GM23338 (cell line): ENCODE results near the gene EDEM1. TPM values are rescaled to one million over a fixed set of nuclear protein-coding genes. Genes with fewer than 3 reads are reported as not detected.

ENCODE experiments used
- ATAC-seq: fragments of 200-7000 bp; cut with Tn5 transposase; 3 replicates; pipeline ENCODE4 v1.9.1; 2020
- DNase-seq: peaks from one replicate; pipeline ENCODE4 v3.0.0-alpha.2; 2015; ENCODE audit warnings: low spot score
- H2AFZ ChIP-seq: fragments of 200-600 bp; sonication (generic); 2 replicates; pipeline ENCODE4 v1.8.0; 2016; ENCODE audit warnings: antibody characterized with exemption, mild to moderate bottlenecking, moderate library complexity
- H3F3A ChIP-seq: fragments of 200-600 bp; sonication (generic); replicated peaks from 2 replicates; pipeline ENCODE4 v1.8.0; 2017; ENCODE audit warnings: antibody characterized with exemption, mixed run types, low read depth
- H3K27ac ChIP-seq: fragments of 200-600 bp; sonication (generic); 2 replicates; pipeline ENCODE4 v1.6.1; 2016; ENCODE audit warnings: low read depth
- H3K27me3 ChIP-seq: fragments of 200-600 bp; sonication (generic); 2 replicates; pipeline ENCODE4 v1.8.0; 2016; ENCODE audit warnings: mild to moderate bottlenecking, mixed run types, moderate library complexity; ENCODE audit not compliant: insufficient read depth
- H3K36me3 ChIP-seq: fragments of 200-600 bp; sonication (generic); 2 replicates; pipeline ENCODE4 v1.8.0; 2016; ENCODE audit warnings: mild to moderate bottlenecking; ENCODE audit not compliant: insufficient read depth
- H3K4me1 ChIP-seq: fragments of 200-600 bp; sonication (generic); 2 replicates; pipeline ENCODE4 v1.8.0; 2016; ENCODE audit warnings: mild to moderate bottlenecking, moderate library complexity; ENCODE audit not compliant: insufficient read depth
- H3K4me2 ChIP-seq: fragments of 200-600 bp; sonication (generic); 2 replicates; pipeline ENCODE4 v1.7.1; 2017; ENCODE audit warnings: mixed run types
- H3K4me3 ChIP-seq: fragments of 200-600 bp; sonication (generic); 2 replicates; pipeline ENCODE4 v1.6.1; 2016; ENCODE audit warnings: mixed run types
- H3K79me2 ChIP-seq: fragments of 200-600 bp; sonication (generic); replicated peaks from 2 replicates; pipeline ENCODE4 v1.8.0; 2017; ENCODE audit warnings: mild to moderate bottlenecking; ENCODE audit not compliant: insufficient read depth
- H3K9me2 ChIP-seq: fragments of 200-600 bp; sonication (generic); 2 replicates; pipeline ENCODE4 v1.8.0; 2017; ENCODE audit not compliant: insufficient read depth
- H4K20me1 ChIP-seq: fragments of 200-600 bp; sonication (generic); replicated peaks from 2 replicates; pipeline ENCODE4 v1.8.0; 2017; ENCODE audit warnings: mild to moderate bottlenecking; ENCODE audit not compliant: insufficient read depth
- H3K27ac Mint-ChIP-seq: 2 replicates; pipeline ENCODE4 v1.8.0; 2020; ENCODE audit warnings: inconsistent platforms, mild to moderate bottlenecking, moderate library complexity, mixed read lengths
- H3K27me3 Mint-ChIP-seq: 3 replicates; pipeline ENCODE4 v1.8.0; 2022; ENCODE audit warnings: low read depth, mild to moderate bottlenecking, moderate library complexity, mixed read lengths, inconsistent platforms; ENCODE audit not compliant: insufficient read depth, poor library complexity
- H3K36me3 Mint-ChIP-seq: 3 replicates; pipeline ENCODE4 v1.8.0; 2021; ENCODE audit warnings: low read depth, mild to moderate bottlenecking, inconsistent platforms, moderate library complexity, mixed read lengths
- H3K4me1 Mint-ChIP-seq: 3 replicates; pipeline ENCODE4 v1.8.0; 2020; ENCODE audit warnings: mild to moderate bottlenecking, inconsistent platforms, mixed read lengths
- H3K4me3 Mint-ChIP-seq: 3 replicates; pipeline ENCODE4 v1.8.0; 2021; ENCODE audit warnings: moderate library complexity, mild to moderate bottlenecking, inconsistent platforms, mixed read lengths
- H3K9me3 Mint-ChIP-seq: 3 replicates; pipeline ENCODE4 v1.8.0; 2020; ENCODE audit warnings: moderate library complexity, mild to moderate bottlenecking, inconsistent platforms, mixed read lengths
- CREB1 ChIP-seq: fragments of 250-450 bp; sonication (Bioruptor Pico); IDR thresholded peaks from 2 replicates; pipeline ENCODE4 v1.5.0; 2020; ENCODE audit warnings: low read depth, mild to moderate bottlenecking, moderate library complexity
- ETS1 ChIP-seq: IDR thresholded peaks from 2 replicates; pipeline ENCODE4 v1.6.1; 2016; ENCODE audit warnings: antibody characterized with exemption
- EZH2phosphoT487 ChIP-seq: fragments of 200-600 bp; sonication (generic); IDR thresholded peaks from one replicate; pipeline ENCODE4 v1.8.1; 2018; ENCODE audit warnings: antibody characterized with exemption; ENCODE audit not compliant: unreplicated experiment
- JUNB ChIP-seq: IDR thresholded peaks from one replicate; pipeline ENCODE4 v1.6.1; 2016; ENCODE audit warnings: antibody characterized with exemption; ENCODE audit not compliant: unreplicated experiment
- NANOG ChIP-seq: IDR thresholded peaks from 2 replicates; pipeline ENCODE4 v1.6.1; 2016; ENCODE audit warnings: antibody characterized with exemption, borderline replicate concordance
- POLR2AphosphoS5 ChIP-seq: IDR thresholded peaks from 2 replicates; pipeline ENCODE4 v1.6.1; 2016; ENCODE audit warnings: antibody characterized with exemption, low read depth
- STAT1 ChIP-seq: IDR thresholded peaks from one replicate; pipeline ENCODE4 v1.6.1; 2016; ENCODE audit warnings: antibody characterized with exemption; ENCODE audit not compliant: unreplicated experiment
- ZNF462 ChIP-seq: fragments of 250-450 bp; sonication (Bioruptor Pico); IDR thresholded peaks from 2 replicates; pipeline ENCODE4 v1.5.0; 2020; ENCODE audit warnings: mild to moderate bottlenecking, moderate library complexity
- polyA plus RNA-seq: library from polyadenylated mRNA; unstranded; fragments of >200 nt; fragmentation: Nextera tagmentation; extraction: Ambion mirVana; gene quantifications from 2 replicates; pipeline ENCODE4 v1.2.1, GENCODE V29; 2016
- total RNA-seq: library from RNA; depleted of rRNA; stranded (reverse); fragments of >200 nt; shearing (Covaris generic); gene quantifications from 2 replicates; pipeline ENCODE4 v1.2.3, GENCODE V29; 2014
- TF ChIP-seq, protein P1 (sequence below), 2 experiments: fragments of 200-600 bp in 1 of 2; sonication (generic) in 1 of 2; conservative IDR thresholded peaks; 2 replicates each; pipeline versions ENCODE4 v1.5.1 to v1.6.1; 2016 to 2017; ENCODE audit warnings: antibody characterized with exemption in 2 of 2, low read depth in 2 of 2, mild to moderate bottlenecking in 2 of 2, moderate library complexity in 1 of 2
- TF ChIP-seq, protein P2 (sequence below): IDR thresholded peaks from one replicate; pipeline ENCODE4 v1.6.1; 2018; ENCODE audit warnings: antibody characterized with exemption; ENCODE audit not compliant: unreplicated experiment

Gene EDEM1
- total and polyA plus RNA-seq, 2 experiments from 2014 or later: 2.2 to 36.7 TPM

- no peaks in the 10 kb centered on the region for H3F3A ChIP-seq
- peaks cover 11% of the 10 kb centered on the region; the same call in 1 of the 2 replicates for H3K36me3 ChIP-seq
- H3K27ac ChIP-seq: peak overlapping the region; percentile 39; the same call in 1 of the 2 replicates
- 0 out of 2 replicates have a peak overlapping the region, but pooled peaks have one; percentile 11 for H3K4me2 ChIP-seq
- H3K4me1 ChIP-seq: peaks cover 21% of the 10 kb centered on the region
- Mint-ChIP-seq H3K27ac (peak overlapping the region; percentile 80), H3K27me3 (peaks cover 5% of the 10 kb centered on the region), H3K4me1 (peaks cover 63% of the 10 kb centered on the region), H3K4me3 (peak overlapping the region; percentile 15; the same call in 1 of the 3 replicates), H3K36me3 (peaks cover 44% of the 10 kb centered on the region), H3K9me3 (no peaks in the 10 kb centered on the region)
- no peaks in the 10 kb centered on the region; the same call in 1 of the 2 replicates for H4K20me1 ChIP-seq
- no peaks in the 10 kb centered on the region for H3K27me3 ChIP-seq
- no peak overlapping the region for H2AFZ ChIP-seq
- TF ChIP-seq, protein P1, sequence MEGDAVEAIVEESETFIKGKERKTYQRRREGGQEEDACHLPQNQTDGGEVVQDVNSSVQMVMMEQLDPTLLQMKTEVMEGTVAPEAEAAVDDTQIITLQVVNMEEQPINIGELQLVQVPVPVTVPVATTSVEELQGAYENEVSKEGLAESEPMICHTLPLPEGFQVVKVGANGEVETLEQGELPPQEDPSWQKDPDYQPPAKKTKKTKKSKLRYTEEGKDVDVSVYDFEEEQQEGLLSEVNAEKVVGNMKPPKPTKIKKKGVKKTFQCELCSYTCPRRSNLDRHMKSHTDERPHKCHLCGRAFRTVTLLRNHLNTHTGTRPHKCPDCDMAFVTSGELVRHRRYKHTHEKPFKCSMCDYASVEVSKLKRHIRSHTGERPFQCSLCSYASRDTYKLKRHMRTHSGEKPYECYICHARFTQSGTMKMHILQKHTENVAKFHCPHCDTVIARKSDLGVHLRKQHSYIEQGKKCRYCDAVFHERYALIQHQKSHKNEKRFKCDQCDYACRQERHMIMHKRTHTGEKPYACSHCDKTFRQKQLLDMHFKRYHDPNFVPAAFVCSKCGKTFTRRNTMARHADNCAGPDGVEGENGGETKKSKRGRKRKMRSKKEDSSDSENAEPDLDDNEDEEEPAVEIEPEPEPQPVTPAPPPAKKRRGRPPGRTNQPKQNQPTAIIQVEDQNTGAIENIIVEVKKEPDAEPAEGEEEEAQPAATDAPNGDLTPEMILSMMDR (conservative IDR thresholded peaks at IDR 0.05; ENCODE audit: low read depth in 2 of 2): no peak
- no peak for TF ChIP-seq EZH2phosphoT487
- no peak for TF ChIP-seq ETS1
- no peak for TF ChIP-seq STAT1
- TF ChIP-seq POLR2AphosphoS5: no peak
- no peak for TF ChIP-seq NANOG
- no peak for TF ChIP-seq JUNB
- no peak for TF ChIP-seq ZNF462 (CRISPR knock-in tag)
- TF ChIP-seq, protein P2, sequence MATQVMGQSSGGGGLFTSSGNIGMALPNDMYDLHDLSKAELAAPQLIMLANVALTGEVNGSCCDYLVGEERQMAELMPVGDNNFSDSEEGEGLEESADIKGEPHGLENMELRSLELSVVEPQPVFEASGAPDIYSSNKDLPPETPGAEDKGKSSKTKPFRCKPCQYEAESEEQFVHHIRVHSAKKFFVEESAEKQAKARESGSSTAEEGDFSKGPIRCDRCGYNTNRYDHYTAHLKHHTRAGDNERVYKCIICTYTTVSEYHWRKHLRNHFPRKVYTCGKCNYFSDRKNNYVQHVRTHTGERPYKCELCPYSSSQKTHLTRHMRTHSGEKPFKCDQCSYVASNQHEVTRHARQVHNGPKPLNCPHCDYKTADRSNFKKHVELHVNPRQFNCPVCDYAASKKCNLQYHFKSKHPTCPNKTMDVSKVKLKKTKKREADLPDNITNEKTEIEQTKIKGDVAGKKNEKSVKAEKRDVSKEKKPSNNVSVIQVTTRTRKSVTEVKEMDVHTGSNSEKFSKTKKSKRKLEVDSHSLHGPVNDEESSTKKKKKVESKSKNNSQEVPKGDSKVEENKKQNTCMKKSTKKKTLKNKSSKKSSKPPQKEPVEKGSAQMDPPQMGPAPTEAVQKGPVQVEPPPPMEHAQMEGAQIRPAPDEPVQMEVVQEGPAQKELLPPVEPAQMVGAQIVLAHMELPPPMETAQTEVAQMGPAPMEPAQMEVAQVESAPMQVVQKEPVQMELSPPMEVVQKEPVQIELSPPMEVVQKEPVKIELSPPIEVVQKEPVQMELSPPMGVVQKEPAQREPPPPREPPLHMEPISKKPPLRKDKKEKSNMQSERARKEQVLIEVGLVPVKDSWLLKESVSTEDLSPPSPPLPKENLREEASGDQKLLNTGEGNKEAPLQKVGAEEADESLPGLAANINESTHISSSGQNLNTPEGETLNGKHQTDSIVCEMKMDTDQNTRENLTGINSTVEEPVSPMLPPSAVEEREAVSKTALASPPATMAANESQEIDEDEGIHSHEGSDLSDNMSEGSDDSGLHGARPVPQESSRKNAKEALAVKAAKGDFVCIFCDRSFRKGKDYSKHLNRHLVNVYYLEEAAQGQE: no peak
- TF ChIP-seq CREB1: no peak
- H3K79me2 ChIP-seq: no peaks in the 10 kb centered on the region
- no peaks in the 10 kb centered on the region for H3K9me2 ChIP-seq
- DNase-seq: no peak
- no peak overlapping the region for H3K4me3 ChIP-seq
- ATAC-seq: peak; percentile 45
These were observed 31.3 kb downstream of the EDEM1 start for GRCh38 chr3:5218815-5219214.
